PC-3 (cell line): ENCODE data around the gene PLA2G2F. TPM values are rescaled to one million over a fixed set of nuclear protein-coding genes. Genes with fewer than 3 reads are reported as not detected.

Experiments used
- ATAC-seq: fragments of 200-7000 bp; cut with Tn5 transposase; 2 replicates; pipeline ENCODE4 v1.9.1; 2020; ENCODE audit warnings: mild to moderate bottlenecking, moderate library complexity
- BruUV-seq: library from RNA; stranded (reverse); fragments of 400-500 nt; replicated peaks from 2 replicates; lab custom pipeline; 2021; lab: Mats Ljungman, UMichigan
- CTCF ChIA-PET: fragments of 300-600 bp; sonication (Branson Sonifier 250); formaldehyde crosslinking; loops from one replicate; lab custom pipeline; 2022; ENCODE audit warnings: antibody characterized with exemption; lab: Charles Lee
- POLR2A ChIA-PET: fragments of 300-600 bp; sonication (Branson Sonifier 250); formaldehyde crosslinking; loops from one replicate; lab custom pipeline; 2022; ENCODE audit warnings: antibody characterized with exemption; ENCODE audit not compliant: unreplicated experiment; lab: Charles Lee
- DNase-seq: peaks from one replicate; pipeline ENCODE4 v3.0.0-alpha.2; 2015
- H2AFZ ChIP-seq: fragments of 300-600 bp; sonication (generic); 2 replicates; pipeline ENCODE4 v1.6.0; 2016; ENCODE audit warnings: antibody characterized with exemption, low read length
- H3F3A ChIP-seq: fragments of 300-600 bp; sonication (generic); one replicate; pipeline ENCODE4 v1.6.0; 2017; ENCODE audit warnings: antibody characterized with exemption, low read length, control low read depth, mild to moderate bottlenecking; ENCODE audit not compliant: unreplicated experiment
- H3K27ac ChIP-seq: fragments of 300-600 bp; sonication (generic); 2 replicates; pipeline ENCODE4 v1.5.1; 2016; ENCODE audit warnings: mild to moderate bottlenecking, low read length
- H3K27me3 ChIP-seq: fragments of 300-600 bp; sonication (generic); 2 replicates; pipeline ENCODE4 v1.6.1; 2016; ENCODE audit warnings: low read length, mixed read lengths
- H3K36me3 ChIP-seq: fragments of 300-600 bp; sonication (generic); 2 replicates; pipeline ENCODE4 v1.6.1; 2016; ENCODE audit warnings: low read depth, mixed run types, low read length, mixed read lengths
- H3K4me1 ChIP-seq: fragments of 300-600 bp; sonication (generic); 2 replicates; pipeline ENCODE4 v1.5.1; 2016; ENCODE audit warnings: low read length; ENCODE audit not compliant: insufficient read depth
- H3K4me2 ChIP-seq: fragments of 300-600 bp; sonication (generic); 2 replicates; pipeline ENCODE4 v1.6.0; 2016; ENCODE audit warnings: low read length
- H3K4me3 ChIP-seq: fragments of 300-600 bp; sonication (generic); 2 replicates; pipeline ENCODE4 v1.5.1; 2016; ENCODE audit warnings: mild to moderate bottlenecking, low read length, mixed read lengths
- H3K79me2 ChIP-seq: fragments of 300-600 bp; sonication (generic); 2 replicates; pipeline ENCODE4 v1.6.1; 2017; ENCODE audit warnings: low read length, mixed read lengths
- H3K9ac ChIP-seq: fragments of 300-600 bp; sonication (generic); 2 replicates; pipeline ENCODE4 v1.6.0; 2016; ENCODE audit warnings: mild to moderate bottlenecking, low read length
- H3K9me2 ChIP-seq: fragments of 300-600 bp; sonication (generic); replicated peaks from 2 replicates; pipeline ENCODE4 v1.6.1; 2016; ENCODE audit warnings: mixed run types, low read length, mixed read lengths
- H3K9me3 ChIP-seq: fragments of 300-600 bp; sonication (generic); 2 replicates; pipeline ENCODE4 v1.6.1; 2016; ENCODE audit warnings: low read length, mixed read lengths
- H4K20me1 ChIP-seq: fragments of 300-600 bp; sonication (generic); 2 replicates; pipeline ENCODE4 v1.6.1; 2016; ENCODE audit warnings: low read length, mixed read lengths
- EZH2 ChIP-seq: fragments of 300-600 bp; sonication (generic); IDR thresholded peaks from one replicate; pipeline ENCODE4 v1.6.1; 2017; ENCODE audit warnings: antibody characterized with exemption, mild to moderate bottlenecking, low read length; ENCODE audit not compliant: unreplicated experiment
- EZH2phosphoT487 ChIP-seq: fragments of 300-600 bp; sonication (generic); IDR thresholded peaks from 2 replicates; pipeline ENCODE4 v1.6.1; 2018; ENCODE audit warnings: mild to moderate bottlenecking, antibody characterized with exemption, low read length, borderline replicate concordance
- intact Hi-C: fragments of 100-400 bp; cut with micrococcal nuclease; formaldehyde crosslinking; loops from 2 replicates; pipeline ENCODE4 v1.9.0; 2023
- total RNA-seq: library from RNA; depleted of rRNA; stranded (reverse); fragments of >200 nt; gene quantifications from 2 replicates; pipeline ENCODE4 v1.2.3, GENCODE V29; 2014
- TF ChIP-seq, protein P1 (sequence below): fragments of 300-600 bp; sonication (generic); conservative IDR thresholded peaks from 2 replicates; pipeline ENCODE4 v1.5.1; 2017; ENCODE audit warnings: antibody characterized with exemption, low read depth, mild to moderate bottlenecking, low read length

The PLA2G2F gene
- total RNA-seq, 1 experiment from 2014 or later: 0.18 TPM

DNA sequence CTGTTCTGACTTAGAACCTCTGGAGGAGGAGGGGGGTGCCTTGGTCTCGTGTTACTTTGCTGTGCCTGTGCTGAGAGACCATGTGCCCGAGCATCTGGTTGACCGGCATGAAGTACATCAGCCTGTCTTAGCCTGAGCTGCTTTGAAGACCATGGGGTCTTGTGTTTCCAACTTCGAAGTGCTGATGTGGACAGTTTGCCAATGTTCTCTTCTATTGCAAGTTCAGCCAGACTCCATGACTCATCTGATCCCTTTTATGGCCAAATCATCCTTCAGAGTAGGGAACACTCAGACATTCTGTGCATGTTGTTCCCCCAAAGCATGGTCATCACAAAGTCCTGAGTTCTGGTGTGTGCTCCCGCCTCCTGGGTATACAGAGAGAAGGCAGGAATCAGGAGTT, 53.2 kb downstream of the PLA2G2F start:
- Histone ChIP-seq H3K9ac (no peak overlapping the region), H3K9me2 (no peaks in the 10 kb centered on the region), H3K27ac (no peak overlapping the region), H3K4me3 (no peak overlapping the region), H2AFZ (no peak overlapping the region), H3K79me2 (no peaks in the 10 kb centered on the region), H3K36me3 (no peaks in the 10 kb centered on the region), H3K4me2 (no peak overlapping the region), H3K9me3 (no peaks in the 10 kb centered on the region), H4K20me1 (no peaks in the 10 kb centered on the region), H3F3A (no peaks in the 10 kb centered on the region), H3K27me3 (no peaks in the 10 kb centered on the region), H3K4me1 (peaks cover 32% of the 10 kb centered on the region)
- peak; percentile 41 for DNase-seq
- BruUV-seq: no TSS peak
- intact Hi-C loops: no loop called here
- TF ChIP-seq EZH2 (no peak), EZH2phosphoT487 (no peak)
- TF ChIP-seq, protein P1, sequence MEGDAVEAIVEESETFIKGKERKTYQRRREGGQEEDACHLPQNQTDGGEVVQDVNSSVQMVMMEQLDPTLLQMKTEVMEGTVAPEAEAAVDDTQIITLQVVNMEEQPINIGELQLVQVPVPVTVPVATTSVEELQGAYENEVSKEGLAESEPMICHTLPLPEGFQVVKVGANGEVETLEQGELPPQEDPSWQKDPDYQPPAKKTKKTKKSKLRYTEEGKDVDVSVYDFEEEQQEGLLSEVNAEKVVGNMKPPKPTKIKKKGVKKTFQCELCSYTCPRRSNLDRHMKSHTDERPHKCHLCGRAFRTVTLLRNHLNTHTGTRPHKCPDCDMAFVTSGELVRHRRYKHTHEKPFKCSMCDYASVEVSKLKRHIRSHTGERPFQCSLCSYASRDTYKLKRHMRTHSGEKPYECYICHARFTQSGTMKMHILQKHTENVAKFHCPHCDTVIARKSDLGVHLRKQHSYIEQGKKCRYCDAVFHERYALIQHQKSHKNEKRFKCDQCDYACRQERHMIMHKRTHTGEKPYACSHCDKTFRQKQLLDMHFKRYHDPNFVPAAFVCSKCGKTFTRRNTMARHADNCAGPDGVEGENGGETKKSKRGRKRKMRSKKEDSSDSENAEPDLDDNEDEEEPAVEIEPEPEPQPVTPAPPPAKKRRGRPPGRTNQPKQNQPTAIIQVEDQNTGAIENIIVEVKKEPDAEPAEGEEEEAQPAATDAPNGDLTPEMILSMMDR: no peak
- ChIA-PET CTCF (no interaction called here), POLR2A (no interaction called here)
- no peak for ATAC-seq

DNA sequence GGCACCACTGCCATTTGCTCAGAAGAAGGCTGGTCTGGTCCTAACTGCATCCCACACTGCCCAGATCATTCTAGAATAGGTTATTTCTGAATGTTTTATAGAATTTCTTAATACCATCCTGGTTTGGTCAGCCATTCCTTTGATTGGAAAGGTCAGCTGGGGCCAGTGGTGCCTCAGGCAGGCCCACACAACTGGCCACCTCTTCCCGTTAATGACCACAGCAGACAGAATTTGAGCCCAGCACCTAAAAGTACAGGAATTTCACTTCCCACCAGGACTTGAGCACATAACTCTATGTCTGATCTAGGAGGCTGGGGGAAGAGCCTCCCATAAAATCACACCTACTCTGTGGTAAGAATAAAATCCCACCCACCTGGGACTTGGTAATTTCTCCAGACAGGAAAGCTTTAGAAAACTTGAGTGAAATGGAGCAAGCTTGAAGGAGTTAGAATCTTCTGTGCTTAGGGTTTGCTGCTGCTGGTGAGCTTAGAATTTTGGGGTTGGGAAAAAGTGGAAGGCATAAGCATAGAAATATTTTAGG, 53.8 kb downstream of the PLA2G2F start:
- TF ChIP-seq, protein P1: no peak
- TF ChIP-seq EZH2phosphoT487 (no peak), EZH2 (no peak)
- H3K4me3 ChIP-seq: no peak overlapping the region
- no peak overlapping the region for H3K9ac ChIP-seq
- POLR2A ChIA-PET: no interaction called here
- H3K9me3 ChIP-seq: no peaks in the 10 kb centered on the region
- ATAC-seq (no peak), DNase-seq (no peak)
- H3K9me2 ChIP-seq: no peaks in the 10 kb centered on the region
- H3F3A ChIP-seq: no peaks in the 10 kb centered on the region
- H3K36me3 ChIP-seq: no peaks in the 10 kb centered on the region
- H3K27me3 ChIP-seq: no peaks in the 10 kb centered on the region
- no peak overlapping the region for H3K4me2 ChIP-seq
- CTCF ChIA-PET: no interaction called here
- no TSS peak for BruUV-seq
- H3K79me2 ChIP-seq: no peaks in the 10 kb centered on the region
- H4K20me1 ChIP-seq: no peaks in the 10 kb centered on the region
- no peak overlapping the region for H2AFZ ChIP-seq
- H3K4me1 ChIP-seq: peaks cover 33% of the 10 kb centered on the region
- intact Hi-C loops: no loop called here
- H3K27ac ChIP-seq: no peak overlapping the region

DNA sequence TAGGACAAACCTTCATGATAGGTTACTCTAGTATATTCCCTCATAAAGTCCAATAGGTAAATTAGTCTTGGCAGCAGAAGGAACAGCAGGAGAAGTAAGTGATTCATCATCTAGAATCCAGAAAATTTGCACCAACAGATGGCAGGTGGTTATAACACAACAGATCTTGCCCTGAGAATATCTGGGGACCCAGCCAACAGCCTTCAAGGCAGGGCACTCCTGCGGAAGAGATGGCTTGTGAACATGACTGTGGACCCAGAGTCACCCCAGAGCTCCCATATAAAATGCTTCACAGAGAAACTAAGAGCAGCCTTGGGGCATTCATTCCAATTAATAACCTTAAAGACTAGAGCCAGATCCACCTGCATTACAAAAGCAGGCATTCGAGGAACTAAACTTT, 55.1 kb downstream of the PLA2G2F start:
- H4K20me1 ChIP-seq: no peaks in the 10 kb centered on the region
- H3K27me3 ChIP-seq: no peaks in the 10 kb centered on the region
- ChIA-PET POLR2A (interaction anchor here (0.7 kb wide), 1 partner anchor 312 kb away, joined by 5 read pairs; the partner anchor contains the start of gene OTUD3), CTCF (interaction anchor here (0.6 kb wide), 2 partner anchors 18 to 29 kb away, joined by 4 to 25 read pairs; no protein-coding TSS in a partner anchor)
- H3K27ac ChIP-seq: peak overlapping the region; percentile 65
- H3K36me3 ChIP-seq: no peaks in the 10 kb centered on the region
- BruUV-seq: no TSS peak
- H3K9me3 ChIP-seq: no peaks in the 10 kb centered on the region
- no peaks in the 10 kb centered on the region for H3K79me2 ChIP-seq
- DNase-seq: peak; percentile 61
- H3K4me2 ChIP-seq: no peak overlapping the region
- no peaks in the 10 kb centered on the region for H3F3A ChIP-seq
- TF ChIP-seq, protein P1: no peak
- no peak for TF ChIP-seq EZH2
- TF ChIP-seq EZH2phosphoT487: no peak
- no peak overlapping the region for H3K9ac ChIP-seq
- no peaks in the 10 kb centered on the region for H3K9me2 ChIP-seq
- ATAC-seq: peak; percentile 76
- intact Hi-C loops: loop anchor here (1.0 kb wide), 1 partner anchor 93 kb away; no protein-coding TSS in a partner anchor
- no peak overlapping the region for H3K4me3 ChIP-seq
- H3K4me1 ChIP-seq: peaks cover 39% of the 10 kb centered on the region
- H2AFZ ChIP-seq: no peak overlapping the region; the same call in 1 of the 2 replicates
